ENCODE data around the gene SIRT4. TPM values are rescaled to one million over a fixed set of nuclear protein-coding genes. Genes with fewer than 3 reads are reported as not detected.

SIRT4 gene
- total and polyA plus RNA-seq, 12 donors: 1.9 to 16.8 (median 4.3) TPM

DNA sequence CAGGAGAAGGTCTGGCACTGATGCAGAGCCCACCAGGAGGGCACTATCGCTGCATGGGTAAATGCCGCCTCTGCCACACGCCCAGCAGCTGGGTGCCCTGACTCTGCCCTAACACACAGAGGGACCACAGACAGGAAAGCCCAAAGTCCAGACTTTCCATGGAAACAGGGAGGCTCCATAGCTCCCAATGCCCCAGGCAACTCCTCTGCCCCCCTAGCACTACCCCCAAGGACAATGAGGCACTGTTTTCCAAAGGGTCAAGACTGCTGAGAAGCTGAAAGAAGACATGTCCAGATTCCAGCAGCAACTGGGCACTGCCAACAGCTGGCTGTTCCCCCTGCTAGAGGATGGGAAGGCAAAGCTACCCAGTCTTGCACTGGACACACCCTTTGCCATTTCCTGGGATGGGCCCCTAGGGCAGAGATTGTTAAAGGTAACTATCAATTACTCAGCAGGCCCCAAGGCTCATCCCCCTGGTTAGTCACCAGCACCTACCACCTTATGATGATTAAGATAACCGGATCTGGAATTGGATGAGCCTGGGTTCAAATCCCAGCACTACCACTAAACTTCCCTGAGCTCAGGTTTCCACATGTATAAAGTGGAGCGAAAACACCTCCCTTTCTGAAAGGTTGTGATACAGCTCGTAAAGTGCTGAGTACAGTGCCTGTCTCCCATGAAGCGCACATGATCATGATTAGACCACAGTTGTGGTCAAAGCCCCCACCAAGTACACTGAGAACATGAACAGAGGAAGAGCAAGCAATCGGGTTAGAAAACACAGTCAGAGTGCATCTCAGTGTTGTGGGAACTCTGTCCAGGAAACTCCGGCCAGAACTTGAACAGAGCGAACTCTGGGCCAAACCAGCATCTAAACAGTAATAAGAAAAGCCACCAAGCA lies 39.9 kb upstream of the SIRT4 start:
- Histone ChIP-seq H3K27ac (peak overlapping the region in 4 of 5 donors; percentile 0 to 98 (median 90)), H3K4me1 (replicated peaks in 1 of 2) (peaks cover 49 to 74% of the 10 kb centered on the region in 2 donors), H3K9me3 (replicated peaks in 1 of 3) (no peaks in the 10 kb centered on the region), H3K4me3 (peak overlapping the region in 1 of 4 donors; percentile 90), H3K27me3 (no peaks in the 10 kb centered on the region), H3K36me3 (replicated peaks in 1 of 2) (no peaks in the 10 kb centered on the region)
- 60 to 65% (median 61%) methylated on average over 7 to 10 of the region's 10 CpGs for WGBS, 4 donors
- TF ChIP-seq POLR2A (IDR thresholded peaks at IDR 0.05): no peak
- TF ChIP-seq, protein P1, sequence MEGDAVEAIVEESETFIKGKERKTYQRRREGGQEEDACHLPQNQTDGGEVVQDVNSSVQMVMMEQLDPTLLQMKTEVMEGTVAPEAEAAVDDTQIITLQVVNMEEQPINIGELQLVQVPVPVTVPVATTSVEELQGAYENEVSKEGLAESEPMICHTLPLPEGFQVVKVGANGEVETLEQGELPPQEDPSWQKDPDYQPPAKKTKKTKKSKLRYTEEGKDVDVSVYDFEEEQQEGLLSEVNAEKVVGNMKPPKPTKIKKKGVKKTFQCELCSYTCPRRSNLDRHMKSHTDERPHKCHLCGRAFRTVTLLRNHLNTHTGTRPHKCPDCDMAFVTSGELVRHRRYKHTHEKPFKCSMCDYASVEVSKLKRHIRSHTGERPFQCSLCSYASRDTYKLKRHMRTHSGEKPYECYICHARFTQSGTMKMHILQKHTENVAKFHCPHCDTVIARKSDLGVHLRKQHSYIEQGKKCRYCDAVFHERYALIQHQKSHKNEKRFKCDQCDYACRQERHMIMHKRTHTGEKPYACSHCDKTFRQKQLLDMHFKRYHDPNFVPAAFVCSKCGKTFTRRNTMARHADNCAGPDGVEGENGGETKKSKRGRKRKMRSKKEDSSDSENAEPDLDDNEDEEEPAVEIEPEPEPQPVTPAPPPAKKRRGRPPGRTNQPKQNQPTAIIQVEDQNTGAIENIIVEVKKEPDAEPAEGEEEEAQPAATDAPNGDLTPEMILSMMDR (IDR thresholded peaks at IDR 0.05): no peak
- intact Hi-C loops (cut with DNase I): no loop called here
- no peak for DNase-seq

DNA sequence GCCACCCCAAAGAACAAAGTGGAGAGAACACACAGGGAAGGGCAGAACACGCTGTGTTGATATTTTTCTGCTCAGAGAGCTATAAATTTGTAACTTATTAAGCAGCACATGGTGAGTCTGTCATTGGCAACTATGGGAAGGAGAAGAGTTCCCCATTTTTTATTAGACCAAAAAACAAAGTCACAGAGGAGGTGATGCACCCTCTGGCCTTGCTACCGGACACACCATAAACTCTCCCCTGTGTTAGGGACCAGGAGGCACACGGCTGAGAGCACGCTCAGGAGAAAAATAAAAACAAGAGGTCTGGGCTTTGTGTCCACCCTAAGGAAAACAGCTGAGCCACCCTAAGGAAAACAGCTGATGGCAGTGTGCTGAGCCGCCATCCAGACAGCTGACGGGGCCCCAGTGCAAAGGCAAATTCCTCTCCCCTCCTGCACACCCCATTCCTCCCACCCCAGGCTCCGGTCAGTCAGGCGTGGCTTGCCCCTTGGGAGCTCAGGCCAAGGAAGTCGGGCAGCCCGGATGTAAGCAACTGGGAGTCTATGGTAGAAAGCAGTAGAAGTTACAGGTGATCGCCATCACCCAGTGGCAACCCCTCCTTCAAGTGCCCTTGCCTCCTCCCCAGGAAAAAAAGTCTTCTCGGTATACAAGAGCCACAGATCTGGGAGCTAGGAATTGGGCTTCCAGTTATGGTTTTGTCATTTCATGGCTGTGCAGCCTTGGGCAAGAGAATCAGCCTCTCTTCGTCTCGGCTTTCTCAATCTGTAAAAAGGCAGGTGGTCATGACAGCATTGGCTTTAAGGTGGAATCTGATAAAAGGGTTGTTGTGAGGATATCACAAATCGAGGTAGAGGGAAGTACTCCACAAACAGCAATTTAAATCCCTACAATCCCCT lies 39.0 kb upstream of the SIRT4 start:
- Histone ChIP-seq H3K27me3 (no peaks in the 10 kb centered on the region), H3K36me3 (replicated peaks in 1 of 2) (no peaks in the 10 kb centered on the region), H3K9me3 (replicated peaks in 1 of 3) (no peaks in the 10 kb centered on the region), H3K27ac (peak overlapping the region; percentile 70 to 98 (median 86)), H3K4me3 (peak overlapping the region in 1 of 4 donors; percentile 90), H3K4me1 (replicated peaks in 1 of 2) (peaks cover 41 to 65% of the 10 kb centered on the region in 2 donors)
- 25 to 51% (median 42%) methylated on average over 12 to 15 of the region's 15 CpGs for WGBS, 4 donors
- intact Hi-C loops (cut with DNase I): no loop called here
- TF ChIP-seq POLR2A (IDR thresholded peaks at IDR 0.05): no peak
- TF ChIP-seq, protein P1 (IDR thresholded peaks at IDR 0.05): no peak
- DNase-seq: no peak

DNA sequence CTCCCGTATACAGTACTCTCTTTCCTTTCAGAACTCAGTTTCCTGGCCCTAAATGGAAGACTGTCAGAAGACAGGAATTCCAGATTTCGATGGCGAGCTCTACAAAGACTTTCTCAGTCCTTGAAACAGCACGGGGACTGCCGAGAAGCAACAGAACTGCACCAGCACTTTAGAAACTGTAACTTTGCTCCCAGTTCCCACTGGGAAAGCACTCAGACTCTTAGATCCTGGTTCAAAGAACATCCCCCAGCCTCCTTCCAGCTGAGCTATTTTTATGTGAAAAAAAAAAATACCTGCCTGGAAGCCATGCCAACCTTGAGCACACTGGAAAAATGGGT lies 38.4 kb upstream of the SIRT4 start:
- Histone ChIP-seq H3K4me3 (peak overlapping the region in 2 of 4 donors; percentile 90 to 100), H3K4me1 (replicated peaks in 1 of 2) (peaks cover 36 to 59% of the 10 kb centered on the region in 2 donors), H3K27me3 (no peaks in the 10 kb centered on the region), H3K9me3 (replicated peaks in 1 of 3) (no peaks in the 10 kb centered on the region), H3K36me3 (replicated peaks in 1 of 2) (no peaks in the 10 kb centered on the region), H3K27ac (peak overlapping the region; percentile 70 to 98 (median 86))
- intact Hi-C loops (cut with DNase I): no loop called here
- TF ChIP-seq, protein P1 (IDR thresholded peaks at IDR 0.05): no peak
- TF ChIP-seq POLR2A (IDR thresholded peaks at IDR 0.05): no peak
- no peak for DNase-seq
- 12 to 23% (median 18%) methylated on average over 5 of the region's 5 CpGs for WGBS, 4 donors

Data from adrenal gland (tissue), 12 donors.